Heart right ventricle (tissue), 16 donors: ENCODE measurements around the gene GREB1. TPM values are rescaled to one million over a fixed set of nuclear protein-coding genes. Genes with fewer than 3 reads are reported as not detected.

ENCODE experiments used
- ATAC-seq, 8 donors: fragments of 200-7000 bp; cut with Tn5 transposase; one replicate each; pipeline ENCODE4 v1.9.1; 2020; ENCODE audit warnings: mild to moderate bottlenecking in 8 of 8, moderate library complexity in 8 of 8, moderate number of reproducible peaks in 1 of 8
- DNase-seq, 2 donors: peaks; one replicate each; pipeline ENCODE4 v3.0.0-alpha.2; 2020
- H3K27ac ChIP-seq, 10 donors: fragments of 200-600 bp; sonication (generic) in 2 of 10; one replicate each; pipeline versions ENCODE4 v1.5.0 to v1.8.0; 2020 to 2022; ENCODE audit warnings: mild to moderate bottlenecking in 3 of 10
- H3K27me3 ChIP-seq, 7 donors: fragments of 200-600 bp; one replicate each; pipeline ENCODE4 v1.8.0; 2021 to 2022; ENCODE audit warnings: mild to moderate bottlenecking in 2 of 7
- H3K36me3 ChIP-seq, 9 donors: fragments of 200-600 bp; sonication (generic) in 1 of 9; one replicate each; pipeline versions ENCODE4 v1.5.0 to v1.8.0; 2020 to 2022; ENCODE audit warnings: mild to moderate bottlenecking in 2 of 9
- H3K4me1 ChIP-seq, 9 donors: fragments of 200-600 bp; sonication (generic) in 1 of 9; one replicate each; pipeline versions ENCODE4 v1.5.0 to v1.8.0; 2020 to 2022; ENCODE audit warnings: mild to moderate bottlenecking in 4 of 9
- H3K4me3 ChIP-seq, 10 donors: fragments of 200-600 bp; sonication (generic) in 2 of 10; one replicate each; pipeline versions ENCODE4 v1.5.0 to v1.8.0; 2020 to 2022; ENCODE audit warnings: mild to moderate bottlenecking in 7 of 10, moderate library complexity in 2 of 10
- H3K9me3 ChIP-seq, 11 donors: fragments of 200-600 bp in 10 of 11; sonication (generic) in 2 of 11; one replicate each; pipeline versions ENCODE4 v1.5.0 to v1.8.0; 2013 to 2022; ENCODE audit warnings: mild to moderate bottlenecking in 2 of 11, control low read depth in 1 of 11, moderate library complexity in 1 of 11
- WGBS, 2 donors: extraction: QIAGEN DNeasy Blood & Tissue Kit; methylation state at CpG; one replicate each; pipeline ENCODE4 v1.1.7; 2013; ENCODE audit warnings: inconsistent platforms in 1 of 2; 5-methylcytosine and 5-hydroxymethylcytosine counted together
- intact Hi-C, 10 donors: fragments of 100-400 bp; cut with DNase I; formaldehyde crosslinking; loops; one replicate each; pipeline versions ENCODE4 v1.11.1 to v1.14.2; 2022
- polyA plus RNA-seq, 2 donors: library from polyadenylated mRNA; stranded (reverse); fragments of 200-250 nt; gene quantifications; one replicate each; pipeline ENCODE4 v1.2.3, GENCODE V29; 2013
- total RNA-seq, 10 donors: library from RNA; stranded (reverse); fragmentation: NEBNext Ultra II Directional in 3 of 10; extraction: Animal tissue kit (Norgen Biotek cat#: 25700) in 3 of 10; gene quantifications; one replicate each; pipeline versions ENCODE4 v1.2.1 to v1.2.4, GENCODE V29; 2021 to 2023
- TF ChIP-seq, protein P1 (sequence below), 9 donors: fragments of 200-600 bp; sonication (generic) in 2 of 9; IDR thresholded peaks; one replicate each; pipeline versions ENCODE4 v1.5.0 to v1.8.0; 2021 to 2022; ENCODE audit warnings: antibody characterized with exemption in 9 of 9, mild to moderate bottlenecking in 5 of 9, moderate library complexity in 1 of 9
- donor health status: Arrhythmogenic right ventricular cardiomyopathy.
- donor health status: ischemic (EF 13 %, LVEDD 7.1; RV severe dilation, severe dysfunction).
- donor health status: healthy with polysubstance abuse.
- donor health status: DM: no; HTN: yes; CAD: no.
- donor health status: DM: no; HTN: no; CAD: no.
- donor health status: ischemic (EF 25% LVEDD 6.9; RV normal size, moderate dysfunction).
- donor health status: ischemic (EF 25% LVEDD 5.7; RV mildly dilated, moderate dysfunction).
- donor health status: healthy.
- donor health status: DM: yes; HTN: yes; CAD: no.
- donor health status: Ischemic cardiomyopathy.
- donor health status: ischemic (EF 35%, LVEDD 5.7; RV mildly dilated, moderate dysfunction).
- donor health status: nonischemic (EF 11% LVEDD 7.7; RV severe dilation, severe dysfunction).
- donor health status: DM: yes; HTN: yes; CAD: no.
- donor health status: PGD.
- donor health status: ischemic (EF 29% LVEDD 5.4; RV normal size, mild dysfunction).
- donor health status: nonischemic (EF 23%, LVEDD 6.1; RV moderate dilation, normal function).

GREB1 gene
- total and polyA plus RNA-seq, 12 donors = 1.2 to 15.6 (median 7.8) TPM

DNA sequence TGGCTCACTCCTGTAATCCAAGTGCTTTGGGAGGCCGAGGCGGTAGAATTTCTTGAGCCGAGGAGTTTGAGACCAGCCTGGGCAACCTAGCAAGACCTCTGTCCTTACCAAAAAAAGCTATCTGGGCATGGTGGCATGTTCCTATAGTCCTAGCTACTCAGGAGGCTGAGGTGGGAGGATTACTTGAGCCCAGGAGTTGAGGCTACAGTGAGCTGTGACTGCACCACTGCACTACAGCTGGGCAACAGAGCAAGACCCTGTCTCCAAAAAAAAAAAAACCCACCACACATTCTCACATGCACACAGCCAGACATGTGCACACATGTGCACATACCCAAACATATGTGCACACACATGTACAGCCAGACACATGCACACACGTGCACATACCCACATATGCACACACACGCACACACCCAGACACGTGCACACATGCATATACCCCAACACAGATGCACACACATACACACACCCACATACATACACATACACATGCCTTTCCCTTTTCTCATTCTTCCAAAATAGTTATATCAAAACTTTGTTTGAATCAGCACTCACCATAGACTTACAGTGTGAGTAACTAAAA is 14.2 kb downstream of the GREB1 start:
- DNase-seq (no peak), ATAC-seq (no peak)
- WGBS, 2 donors = 79 to 87% methylated on average over 6 of the region's 6 CpGs
- no peak overlapping the region for H3K4me3 ChIP-seq
- H3K27me3 ChIP-seq = peaks cover 0 to 23% (median 0%) of the 10 kb centered on the region in 7 donors
- no peaks in the 10 kb centered on the region for H3K36me3 ChIP-seq
- intact Hi-C loops = no loop called here
- no peak overlapping the region for H3K27ac ChIP-seq
- H3K4me1 ChIP-seq = no peaks in the 10 kb centered on the region
- H3K9me3 ChIP-seq = peaks cover 0 to 7% (median 0%) of the 10 kb centered on the region in 11 donors
- TF ChIP-seq, protein P1, sequence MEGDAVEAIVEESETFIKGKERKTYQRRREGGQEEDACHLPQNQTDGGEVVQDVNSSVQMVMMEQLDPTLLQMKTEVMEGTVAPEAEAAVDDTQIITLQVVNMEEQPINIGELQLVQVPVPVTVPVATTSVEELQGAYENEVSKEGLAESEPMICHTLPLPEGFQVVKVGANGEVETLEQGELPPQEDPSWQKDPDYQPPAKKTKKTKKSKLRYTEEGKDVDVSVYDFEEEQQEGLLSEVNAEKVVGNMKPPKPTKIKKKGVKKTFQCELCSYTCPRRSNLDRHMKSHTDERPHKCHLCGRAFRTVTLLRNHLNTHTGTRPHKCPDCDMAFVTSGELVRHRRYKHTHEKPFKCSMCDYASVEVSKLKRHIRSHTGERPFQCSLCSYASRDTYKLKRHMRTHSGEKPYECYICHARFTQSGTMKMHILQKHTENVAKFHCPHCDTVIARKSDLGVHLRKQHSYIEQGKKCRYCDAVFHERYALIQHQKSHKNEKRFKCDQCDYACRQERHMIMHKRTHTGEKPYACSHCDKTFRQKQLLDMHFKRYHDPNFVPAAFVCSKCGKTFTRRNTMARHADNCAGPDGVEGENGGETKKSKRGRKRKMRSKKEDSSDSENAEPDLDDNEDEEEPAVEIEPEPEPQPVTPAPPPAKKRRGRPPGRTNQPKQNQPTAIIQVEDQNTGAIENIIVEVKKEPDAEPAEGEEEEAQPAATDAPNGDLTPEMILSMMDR (IDR thresholded peaks at IDR 0.05) = no peak

DNA sequence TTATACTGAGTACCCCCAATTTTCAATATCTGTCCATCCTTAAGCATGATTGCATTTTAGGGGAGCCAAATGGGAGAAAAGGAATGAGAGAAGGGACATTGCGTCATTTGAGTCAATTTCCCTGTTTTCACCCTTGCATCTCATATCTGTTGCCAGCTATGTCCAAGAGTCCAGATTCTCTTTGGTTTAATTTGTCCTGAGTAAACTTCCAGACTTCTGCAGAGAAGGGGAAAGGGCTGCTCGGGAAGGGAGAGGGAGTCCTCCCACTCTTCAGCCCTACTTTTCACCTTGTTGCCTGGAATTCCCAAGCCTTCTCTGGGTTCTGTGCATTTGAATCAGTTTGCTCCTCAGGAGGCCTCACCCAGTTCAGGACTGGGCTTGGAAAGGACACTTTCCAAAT is 16.5 kb downstream of the GREB1 start:
- Histone ChIP-seq H3K4me1 (peaks cover 0 to 3% (median 0%) of the 10 kb centered on the region in 9 donors), H3K27me3 (peaks cover 0 to 34% (median 0%) of the 10 kb centered on the region in 7 donors), H3K9me3 (peaks cover 0 to 7% (median 0%) of the 10 kb centered on the region in 11 donors), H3K27ac (no peak overlapping the region), H3K4me3 (no peak overlapping the region), H3K36me3 (no peaks in the 10 kb centered on the region)
- intact Hi-C loops = no loop called here
- ATAC-seq (no peak), DNase-seq (no peak)
- 85 to 86% methylated on average over 2 of the region's 2 CpGs for WGBS, 2 donors
- TF ChIP-seq, protein P1 (IDR thresholded peaks at IDR 0.05) = no peak

DNA sequence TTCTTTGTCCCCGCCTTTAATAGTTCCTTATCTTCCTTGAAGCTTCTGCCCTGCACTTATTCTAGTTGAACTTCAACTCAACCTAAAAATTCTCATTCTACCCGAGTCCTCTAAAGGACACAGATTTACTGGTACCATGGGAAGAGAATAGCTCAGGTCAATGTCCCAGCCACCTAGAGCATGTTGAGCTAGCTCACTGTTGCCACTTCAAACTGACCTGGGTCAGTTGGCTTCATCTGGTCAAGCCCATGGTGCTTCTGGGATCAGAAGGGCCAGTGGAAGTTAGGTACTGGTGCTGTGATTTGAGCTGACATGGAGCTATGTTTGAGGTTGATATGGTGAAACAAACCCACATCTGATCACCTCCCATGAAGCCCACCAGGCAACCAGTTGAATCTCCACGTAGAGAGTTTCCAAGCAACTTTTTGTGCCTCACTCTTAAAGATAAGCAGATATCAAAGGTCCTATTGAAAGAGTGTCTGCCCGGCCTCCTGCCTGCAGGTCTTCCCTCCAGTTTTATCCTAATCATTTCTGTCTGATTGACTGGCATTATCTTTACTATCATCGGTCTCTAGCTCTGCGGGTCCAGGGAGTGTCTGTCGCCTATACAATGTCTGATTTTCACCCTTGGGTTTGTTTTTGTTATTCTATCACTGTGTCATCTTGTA is 17.2 kb downstream of the GREB1 start:
- DNase-seq (no peak), ATAC-seq (no peak)
- no peaks in the 10 kb centered on the region for H3K36me3 ChIP-seq
- no peak overlapping the region for H3K4me3 ChIP-seq
- peaks cover 0 to 41% (median 0%) of the 10 kb centered on the region in 7 donors for H3K27me3 ChIP-seq
- H3K4me1 ChIP-seq = peaks cover 0 to 3% (median 0%) of the 10 kb centered on the region in 9 donors
- WGBS, 2 donors = 73 to 78% methylated on average over 7 of the region's 7 CpGs
- TF ChIP-seq, protein P1 (IDR thresholded peaks at IDR 0.05) = no peak
- H3K9me3 ChIP-seq = peaks cover 0 to 7% (median 0%) of the 10 kb centered on the region in 11 donors
- intact Hi-C loops = no loop called here
- no peak overlapping the region for H3K27ac ChIP-seq

DNA sequence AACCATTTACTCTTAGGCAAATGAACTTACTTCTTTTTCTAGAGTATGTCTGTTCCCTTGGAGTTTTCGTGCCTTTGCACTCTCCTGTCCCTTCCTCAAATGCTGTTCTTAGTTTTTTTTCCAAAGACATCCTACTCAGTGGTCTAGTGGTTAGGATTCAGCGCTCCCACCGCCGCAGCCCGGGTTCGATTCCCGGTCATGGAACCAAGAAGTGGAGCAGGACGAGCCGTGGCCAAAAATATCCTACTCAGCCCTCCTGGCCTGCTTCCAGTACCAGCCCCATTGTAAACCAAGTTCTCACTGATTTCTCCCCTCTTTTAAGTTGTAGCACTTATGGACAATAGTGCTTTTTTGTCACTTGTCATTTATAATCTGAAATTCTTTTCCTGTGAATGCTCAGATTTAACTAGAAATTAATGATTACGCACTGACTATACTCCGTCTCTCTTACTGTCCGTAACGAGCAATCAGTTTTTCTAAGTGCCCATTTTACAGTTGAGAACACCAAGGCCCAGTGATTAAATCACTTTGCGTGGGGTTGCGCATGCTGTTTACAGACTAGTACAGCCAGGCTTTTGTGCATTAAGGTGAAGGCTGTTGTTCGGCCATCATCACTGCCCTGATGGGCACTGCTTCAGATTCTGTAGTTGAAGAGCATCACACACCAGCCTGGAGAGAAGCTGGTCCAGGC is 17.9 kb downstream of the GREB1 start:
- Histone ChIP-seq H3K27me3 (peaks cover 0 to 48% (median 0%) of the 10 kb centered on the region in 7 donors), H3K36me3 (no peaks in the 10 kb centered on the region), H3K4me3 (no peak overlapping the region), H3K4me1 (peaks cover 0 to 9% (median 0%) of the 10 kb centered on the region in 9 donors), H3K27ac (no peak overlapping the region), H3K9me3 (peaks cover 0 to 7% (median 0%) of the 10 kb centered on the region in 11 donors)
- DNase-seq (no peak), ATAC-seq (no peak)
- TF ChIP-seq, protein P1 (IDR thresholded peaks at IDR 0.05) = no peak
- 83 to 90% methylated on average over 16 of the region's 16 CpGs for WGBS, 2 donors
- intact Hi-C loops = no loop called here
